ENCODE measurements around the gene AK1. TPM values are rescaled to one million over a fixed set of nuclear protein-coding genes. Genes with fewer than 3 reads are reported as not detected.
A peak's percentile ranks its signal among the peaks of the same experiment; 100 is the strongest.
"Not testable (repeated sequence)": the region's sequence is repeated elsewhere in the genome, so short reads cannot be mapped to it uniquely, and the experiment has no call there.

AK1 gene
- total RNA-seq, 1 donor, result 37.1 TPM

GRCh38 chr9:127847833-127848755 lies 29.4 kb downstream of the AK1 start:
- TF ChIP-seq CTCF (IDR thresholded peaks at IDR 0.05; ENCODE audit: insufficient read depth, low read depth, low read length), result no peak
- no peak overlapping the region for H3K4me3 ChIP-seq (ENCODE audit: low read depth, low read length)
- DNase-seq (ENCODE audit: low read depth), result no peak

- TF ChIP-seq CTCF (IDR thresholded peaks at IDR 0.05; ENCODE audit: insufficient read depth, low read depth, low read length), result no peak
- peak; percentile 82 for DNase-seq (ENCODE audit: low read depth)
- no peak overlapping the region for H3K4me3 ChIP-seq (ENCODE audit: low read depth, low read length)
These were observed 30.3 kb downstream of the AK1 start for GRCh38 chr9:127847178-127847510.

GRCh38 chr9:127846443-127847177 lies 30.9 kb downstream of the AK1 start:
- no peak for TF ChIP-seq CTCF (IDR thresholded peaks at IDR 0.05; ENCODE audit: insufficient read depth, low read depth, low read length)
- DNase-seq (ENCODE audit: low read depth), result peak; percentile 64
- H3K4me3 ChIP-seq (ENCODE audit: low read depth, low read length), result no peak overlapping the region

GRCh38 chr9:127845619-127846018 lies 31.9 kb downstream of the AK1 start:
- DNase-seq (ENCODE audit: low read depth); H3K4me3 ChIP-seq (ENCODE audit: low read depth, low read length): not testable (repeated sequence)

- no peak for DNase-seq (ENCODE audit: low read depth)
- H3K4me3 ChIP-seq (ENCODE audit: low read depth, low read length), result no peak overlapping the region
- TF ChIP-seq CTCF (IDR thresholded peaks at IDR 0.05; ENCODE audit: insufficient read depth, low read depth, low read length), result no peak
These were observed 32.6 kb downstream of the AK1 start for GRCh38 chr9:127844821-127845359.

GRCh38 chr9:127841087-127841835 lies 36.2 kb downstream of the AK1 start:
- DNase-seq (ENCODE audit: low read depth), result no peak
- TF ChIP-seq CTCF (IDR thresholded peaks at IDR 0.05; ENCODE audit: insufficient read depth, low read depth, low read length), result no peak
- no peak overlapping the region for H3K4me3 ChIP-seq (ENCODE audit: low read depth, low read length)
